Spleen (tissue), 11 donors: ENCODE measurements around the gene PEAK3. TPM values are rescaled to one million over a fixed set of nuclear protein-coding genes. Genes with fewer than 3 reads are reported as not detected.

Source experiments
- DNase-seq: peaks from one replicate; pipeline ENCODE4 v3.0.0-alpha.2; 2020
- H3K27ac ChIP-seq, 8 donors: fragments of 200-600 bp; sonication (generic) in 7 of 8; 1 replicate in 4 of 8; 2 replicates in 4 of 8; pipeline versions ENCODE4 v1.5.0 to v1.8.0; 2016 to 2021; ENCODE audit warnings: inconsistent platforms in 4 of 8, mild to moderate bottlenecking in 4 of 8, moderate library complexity in 1 of 8
- H3K27me3 ChIP-seq, 7 donors: fragments of 200-600 bp; sonication (generic) in 6 of 7; replicated peaks in 1 of 7; 1 replicate in 4 of 7; 2 replicates in 3 of 7; pipeline versions ENCODE4 v1.5.0 to v1.8.0; 2016 to 2021; ENCODE audit warnings: inconsistent platforms in 3 of 7, mild to moderate bottlenecking in 1 of 7
- H3K36me3 ChIP-seq, 6 donors: fragments of 200-600 bp; sonication (generic) in 5 of 6; 1 replicate in 4 of 6; 2 replicates in 2 of 6; pipeline versions ENCODE4 v1.5.0 to v1.8.0; 2016 to 2021; ENCODE audit warnings: inconsistent platforms in 2 of 6
- H3K4me1 ChIP-seq, 6 donors: fragments of 200-600 bp; sonication (generic) in 5 of 6; 1 replicate in 3 of 6; 2 replicates in 3 of 6; pipeline versions ENCODE4 v1.5.0 to v1.8.0; 2016 to 2021; ENCODE audit warnings: inconsistent platforms in 3 of 6
- H3K4me3 ChIP-seq, 8 donors: fragments of 200-600 bp; sonication (generic) in 7 of 8; 1 replicate in 4 of 8; 2 replicates in 4 of 8; pipeline versions ENCODE4 v1.5.0 to v1.8.0; 2016 to 2021; ENCODE audit warnings: inconsistent platforms in 4 of 8, mild to moderate bottlenecking in 4 of 8, moderate library complexity in 2 of 8
- H3K9me3 ChIP-seq, 8 donors: fragments of 200-600 bp; sonication (generic) in 7 of 8; 1 replicate in 4 of 8; 2 replicates in 4 of 8; pipeline versions ENCODE4 v1.5.0 to v1.8.0; 2016 to 2021; ENCODE audit warnings: inconsistent platforms in 4 of 8
- POLR2A ChIP-seq, 3 donors: fragments of 450-650 bp; IDR thresholded peaks; one replicate each; pipeline ENCODE4 v1.5.1; 2017; ENCODE audit warnings: antibody characterized with exemption in 3 of 3, mild to moderate bottlenecking in 1 of 3
- POLR2AphosphoS5 ChIP-seq, 3 donors: sonication (generic); formaldehyde crosslinking; IDR thresholded peaks; one replicate each; pipeline ENCODE4 v1.5.1; 2017; ENCODE audit warnings: antibody characterized with exemption in 3 of 3
- WGBS, 5 donors: extraction: QIAGEN DNeasy Blood & Tissue Kit in 3 of 5; methylation state at CpG; one replicate each; pipeline versions ENCODE4 v1.1.5 to v1.1.7; 2013 to 2018; 5-methylcytosine and 5-hydroxymethylcytosine counted together
- intact Hi-C: fragments of 100-400 bp; cut with DNase I; formaldehyde crosslinking; loops from one replicate; pipeline ENCODE4 v1.15.0; 2023; ENCODE audit warnings: low total_unique reads
- polyA plus RNA-seq, 3 donors: library from polyadenylated mRNA; stranded (reverse); fragments of 200-250 nt; gene quantifications; one replicate each; pipeline ENCODE4 v1.2.1, GENCODE V29; 2013
- total RNA-seq, 7 donors: library from RNA; depleted of rRNA in 3 of 7; stranded (reverse); fragments of >200 nt in 3 of 7; fragmentation: NEBNext Ultra II Directional in 4 of 7; extraction: Animal tissue kit (Norgen Biotek cat#: 25700) in 4 of 7; gene quantifications; one replicate each; pipeline versions ENCODE4 v1.1.0 to v1.2.1, GENCODE V29; 2016 to 2021
- TF ChIP-seq, protein P1 (sequence below), 11 experiments: fragments of 200-600 bp in 7 of 11; fragments of 450-650 bp in 4 of 11; sonication (generic) in 4 of 11; IDR thresholded peaks in 8 of 11; conservative IDR thresholded peaks in 3 of 11; 1 replicate in 7 of 11; 2 replicates in 4 of 11; pipeline versions ENCODE4 v1.4.0 to v1.8.0; 2016 to 2021; ENCODE audit warnings: antibody characterized with exemption in 11 of 11, inconsistent platforms in 4 of 11, mild to moderate bottlenecking in 1 of 11
- donor health status: healthy with polysubstance abuse.
- donor health status: DM: no; HTN: no; CAD: no; lungs with moderate emphysema.
- donor health status: DM: no; HTN: no; CAD: no.
- donor health status: Bipolar disorder and iron deficiency.
- donor health status: healthy.
- donor health status: DM: no; HTN: no; CAD: no.
- donor health status: DM: yes; HTN: yes; CAD: no.

The PEAK3 gene
- total and polyA plus RNA-seq, 10 donors = 0.30 to 17.4 (median 6.4) TPM

- Histone ChIP-seq H3K36me3 (peaks cover 0 to 27% (median 7%) of the 10 kb centered on the region in 6 donors), H3K27ac (peak overlapping the region in 2 of 8 donors; percentile 89), H3K27me3 (no peaks in the 10 kb centered on the region), H3K4me3 (peak overlapping the region in 7 of 8 donors; percentile 66 to 99 (median 97)), H3K4me1 (peaks cover 36 to 93% (median 87%) of the 10 kb centered on the region in 6 donors), H3K9me3 (no peaks in the 10 kb centered on the region)
- TF ChIP-seq, protein P1, sequence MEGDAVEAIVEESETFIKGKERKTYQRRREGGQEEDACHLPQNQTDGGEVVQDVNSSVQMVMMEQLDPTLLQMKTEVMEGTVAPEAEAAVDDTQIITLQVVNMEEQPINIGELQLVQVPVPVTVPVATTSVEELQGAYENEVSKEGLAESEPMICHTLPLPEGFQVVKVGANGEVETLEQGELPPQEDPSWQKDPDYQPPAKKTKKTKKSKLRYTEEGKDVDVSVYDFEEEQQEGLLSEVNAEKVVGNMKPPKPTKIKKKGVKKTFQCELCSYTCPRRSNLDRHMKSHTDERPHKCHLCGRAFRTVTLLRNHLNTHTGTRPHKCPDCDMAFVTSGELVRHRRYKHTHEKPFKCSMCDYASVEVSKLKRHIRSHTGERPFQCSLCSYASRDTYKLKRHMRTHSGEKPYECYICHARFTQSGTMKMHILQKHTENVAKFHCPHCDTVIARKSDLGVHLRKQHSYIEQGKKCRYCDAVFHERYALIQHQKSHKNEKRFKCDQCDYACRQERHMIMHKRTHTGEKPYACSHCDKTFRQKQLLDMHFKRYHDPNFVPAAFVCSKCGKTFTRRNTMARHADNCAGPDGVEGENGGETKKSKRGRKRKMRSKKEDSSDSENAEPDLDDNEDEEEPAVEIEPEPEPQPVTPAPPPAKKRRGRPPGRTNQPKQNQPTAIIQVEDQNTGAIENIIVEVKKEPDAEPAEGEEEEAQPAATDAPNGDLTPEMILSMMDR (IDR thresholded peaks at IDR 0.05 in 8 of 11, conservative IDR thresholded peaks at IDR 0.05 in 3 of 11) = no peak
- TF ChIP-seq POLR2AphosphoS5 (IDR thresholded peaks at IDR 0.05) (no peak), POLR2A (IDR thresholded peaks at IDR 0.05) (no peak)
- intact Hi-C loops = no loop called here
- DNase-seq = no peak
- WGBS, 5 donors = 67 to 82% (median 79%) methylated on average over 13 of the region's 13 CpGs
These were observed 47.5 kb upstream of the PEAK3 start for GRCh38 chr19:2329501-2329916.

DNA sequence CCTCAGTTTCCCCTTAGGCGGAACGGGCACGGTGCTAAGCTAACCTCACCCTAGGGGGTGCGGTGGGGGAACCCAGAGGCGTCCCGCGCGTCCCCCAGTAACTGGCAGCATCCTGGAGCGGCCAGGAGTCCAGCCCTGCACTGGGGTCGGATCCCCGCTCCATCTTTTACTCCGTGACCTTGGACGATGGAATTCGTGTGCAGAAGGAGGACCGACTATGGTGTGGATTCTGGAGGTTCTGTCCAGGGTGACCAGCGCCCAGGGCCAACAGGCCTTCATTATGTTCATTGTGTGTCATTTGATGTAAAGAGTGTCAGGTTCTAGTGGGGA lies 47.1 kb upstream of the PEAK3 start:
- 3 to 14% (median 7%) methylated on average over 8 to 16 of the region's 16 CpGs for WGBS, 5 donors
- DNase-seq = no peak
- TF ChIP-seq, protein P1 (IDR thresholded peaks at IDR 0.05 in 8 of 11, conservative IDR thresholded peaks at IDR 0.05 in 3 of 11) = no peak
- TF ChIP-seq POLR2AphosphoS5 (IDR thresholded peaks at IDR 0.05) = no peak
- no peak for TF ChIP-seq POLR2A (IDR thresholded peaks at IDR 0.05)
- intact Hi-C loops = no loop called here
- Histone ChIP-seq H3K4me3 (peak overlapping the region; percentile 66 to 99 (median 94)), H3K27me3 (no peaks in the 10 kb centered on the region), H3K4me1 (peaks cover 36 to 93% (median 88%) of the 10 kb centered on the region in 6 donors), H3K36me3 (peaks cover 0 to 29% (median 11%) of the 10 kb centered on the region in 6 donors), H3K27ac (peak overlapping the region in 6 of 8 donors; percentile 75 to 89 (median 85)), H3K9me3 (no peaks in the 10 kb centered on the region)

DNA sequence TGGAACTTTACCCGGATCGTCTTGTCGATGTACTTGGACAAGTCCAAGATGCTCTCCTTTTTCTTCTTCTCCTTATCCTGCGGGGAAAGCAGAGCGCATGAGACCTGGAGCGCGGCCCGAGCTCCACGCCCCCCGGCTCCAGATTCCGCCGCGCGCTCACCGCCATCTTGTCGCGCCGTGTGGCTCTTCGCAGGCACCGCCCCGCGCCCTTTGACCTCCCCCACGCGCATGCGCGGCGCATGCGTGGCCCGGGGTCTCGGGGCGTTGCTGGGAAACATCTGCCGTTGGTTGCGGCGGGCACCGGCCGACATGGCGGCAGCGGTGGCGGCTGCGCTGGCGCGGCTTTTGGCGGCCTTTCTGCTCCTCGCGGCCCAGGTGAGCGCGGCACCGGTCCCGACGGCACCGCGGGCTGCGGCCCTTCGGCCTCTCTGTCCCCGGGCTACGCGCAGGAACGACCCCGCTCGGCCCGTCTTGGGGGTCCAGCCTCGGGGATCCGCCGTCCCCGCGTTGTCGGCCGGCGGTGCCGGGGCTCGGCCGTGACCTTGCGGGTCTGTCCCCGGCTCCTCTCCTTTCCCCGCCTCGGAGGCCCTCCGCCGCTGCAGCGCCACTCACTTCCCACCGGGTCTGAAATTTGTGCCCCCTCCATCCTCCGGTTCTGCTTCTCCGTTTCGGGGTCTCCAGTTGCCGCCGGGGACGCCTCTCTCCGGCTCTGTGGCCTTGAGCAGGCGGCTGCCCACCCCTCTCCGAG lies 46.6 kb upstream of the PEAK3 start, which contains the start of the genes LSM7 and SPPL2B:
TSS of gene LSM7 (minus strand) at position 186 of the 748 bp plus-strand sequence. CDS start at position 166, 20 bp downstream.
TSS of gene SPPL2B (plus strand) at position 284 of the 748 bp plus-strand sequence. CDS start at position 310, 26 bp downstream.
- intact Hi-C loops = no loop called here
- H3K27ac ChIP-seq = peak within 1 kb of the TSS; percentile 51 to 89 (median 82)
- 0 to 1% (median 1%) methylated on average over 58 to 89 of the region's 89 CpGs for WGBS, 5 donors

More for the DNA sequence above, 46.6 kb upstream of the PEAK3 start, which contains the start of the genes LSM7 and SPPL2B:
- TF ChIP-seq, protein P1 (IDR thresholded peaks at IDR 0.05 in 8 of 11, conservative IDR thresholded peaks at IDR 0.05 in 3 of 11) = peak in 3 of 11 experiments; percentile 12 to 16 (median 14)
- TF ChIP-seq POLR2A (IDR thresholded peaks at IDR 0.05) = peak in 2 of 3 donors; percentile 74 to 88
- peak; percentile 96 to 98 (median 96) for TF ChIP-seq POLR2AphosphoS5 (IDR thresholded peaks at IDR 0.05)
- peaks cover 32 to 93% (median 85%) of the 10 kb centered on the region in 6 donors for H3K4me1 ChIP-seq
- peak within 1 kb of the TSS; percentile 66 to 99 (median 94) for H3K4me3 ChIP-seq
- H3K27me3 ChIP-seq = no peaks in the 10 kb centered on the region
- no peaks in the 10 kb centered on the region for H3K9me3 ChIP-seq
- peaks cover 0 to 35% (median 14%) of the 10 kb centered on the region in 6 donors for H3K36me3 ChIP-seq
- peak; percentile 97 for DNase-seq
